ENCODE measurements around the gene ANKS4B. TPM values are rescaled to one million over a fixed set of nuclear protein-coding genes. Genes with fewer than 3 reads are reported as not detected.

Gene ANKS4B
- total and polyA plus RNA-seq, 2 experiments from 2014 or later, result not detected

DNA sequence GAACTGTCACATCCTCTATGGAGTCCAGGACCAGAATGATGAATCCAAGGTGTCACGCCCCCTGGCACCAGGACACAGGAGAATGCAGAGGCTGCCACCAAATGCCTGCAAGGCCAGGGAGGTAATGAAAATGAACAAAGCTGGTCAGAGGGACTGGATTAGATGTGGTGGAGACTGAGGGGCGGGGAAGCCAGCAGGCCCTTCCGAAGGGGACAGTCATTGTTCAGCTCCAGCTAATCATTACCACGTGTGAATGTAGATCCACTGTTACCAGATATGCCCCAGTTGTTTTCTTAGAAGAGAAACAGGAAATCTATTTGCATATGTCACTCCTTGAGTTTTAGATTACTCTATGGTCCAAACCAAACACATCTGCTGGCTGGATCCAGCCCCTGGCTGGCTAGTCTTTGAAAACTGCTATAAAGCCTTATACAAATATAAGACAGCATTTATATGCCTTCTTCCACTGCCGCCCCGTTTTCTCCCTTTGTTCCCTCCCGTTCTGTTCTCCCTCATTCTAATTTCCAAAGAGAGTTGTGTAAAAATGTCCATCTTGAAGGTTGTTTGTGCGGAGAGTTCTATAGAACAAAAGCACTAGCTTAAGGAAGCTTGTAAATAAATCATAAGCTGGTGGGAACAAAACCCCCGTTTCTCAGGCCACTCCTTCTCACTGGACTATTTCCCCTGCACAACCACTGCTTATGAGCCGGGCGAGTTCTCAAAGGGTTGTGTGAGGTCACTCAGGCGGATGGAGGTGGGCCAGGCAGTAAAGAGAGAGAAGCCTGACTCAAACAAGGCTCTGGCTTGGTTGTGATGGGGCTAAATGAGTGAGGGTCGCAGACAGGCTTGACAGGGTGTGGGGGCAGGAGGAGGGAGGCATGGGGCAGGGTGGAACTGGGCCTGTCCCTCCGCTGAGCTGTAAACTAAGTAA, 30.4 kb downstream of the ANKS4B start:
- Histone ChIP-seq H3K27me3 (replicated peaks; ENCODE audit: insufficient read depth) (no peaks in the 10 kb centered on the region), H2AFZ (0 out of 2 replicates have a peak overlapping the region, but pooled peaks have one; percentile 34), H3K9me3 (ENCODE audit: low read depth) (no peaks in the 10 kb centered on the region), H3K79me2 (ENCODE audit: insufficient read depth) (no peaks in the 10 kb centered on the region), H3K27ac (peak overlapping the region; percentile 17; the same call in 1 of the 2 replicates), H3K4me1 (ENCODE audit: insufficient read depth) (peaks cover 23% of the 10 kb centered on the region), H3K9ac (no peak overlapping the region), H3K4me2 (ENCODE audit: unreplicated experiment) (no peak overlapping the region), H4K20me1 (ENCODE audit: insufficient read depth) (no peaks in the 10 kb centered on the region), H3K36me3 (ENCODE audit: low read depth) (no peaks in the 10 kb centered on the region), H3F3A (ENCODE audit: insufficient read depth) (peaks cover 15% of the 10 kb centered on the region), H3K4me3 (no peak overlapping the region), H3K9me2 (ENCODE audit: insufficient read depth) (no peaks in the 10 kb centered on the region)
- WGBS, 2 experiments (ENCODE audit: low coverage in 1 of 2, low lambda C conversion rate in 2 of 2, missing lambda C conversion rate in 2 of 2), result 17 to 18% methylated on average over 14 of the region's 14 CpGs
- in situ Hi-C loops (cut with MboI), result no loop called here
- DNase-seq, result peak; percentile 61
- no peak for TF ChIP-seq EZH2 (IDR thresholded peaks at IDR 0.05; ENCODE audit: insufficient read depth, poor library complexity, severe bottlenecking)
- TF ChIP-seq EZH2phosphoT487 (IDR thresholded peaks at IDR 0.05; ENCODE audit: insufficient read depth, low read depth), result no peak

DNA sequence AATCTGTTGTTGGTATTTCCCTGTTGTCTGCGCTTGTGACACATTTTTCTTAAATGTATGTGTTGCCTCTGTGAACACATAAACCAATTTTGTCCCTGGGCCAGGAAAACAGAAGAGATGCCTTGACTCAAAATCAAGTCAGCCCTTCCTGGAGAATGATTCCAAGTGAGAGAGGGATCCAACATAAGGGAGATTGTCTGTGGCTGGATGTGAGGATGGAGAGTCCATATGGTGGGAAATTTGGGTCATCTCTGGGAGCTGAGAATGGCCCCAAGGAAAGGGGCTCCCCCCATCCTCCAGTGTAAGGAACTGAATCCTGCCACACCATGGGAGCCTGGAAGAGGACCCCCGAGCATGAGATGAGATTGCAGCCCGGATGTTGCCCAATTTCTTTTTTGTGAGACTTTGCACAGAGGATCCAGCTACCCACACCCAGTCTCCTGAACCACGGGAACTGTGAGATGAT, 31.1 kb downstream of the ANKS4B start:
- peak overlapping the region; percentile 17; the same call in 1 of the 2 replicates for H3K27ac ChIP-seq

DNA sequence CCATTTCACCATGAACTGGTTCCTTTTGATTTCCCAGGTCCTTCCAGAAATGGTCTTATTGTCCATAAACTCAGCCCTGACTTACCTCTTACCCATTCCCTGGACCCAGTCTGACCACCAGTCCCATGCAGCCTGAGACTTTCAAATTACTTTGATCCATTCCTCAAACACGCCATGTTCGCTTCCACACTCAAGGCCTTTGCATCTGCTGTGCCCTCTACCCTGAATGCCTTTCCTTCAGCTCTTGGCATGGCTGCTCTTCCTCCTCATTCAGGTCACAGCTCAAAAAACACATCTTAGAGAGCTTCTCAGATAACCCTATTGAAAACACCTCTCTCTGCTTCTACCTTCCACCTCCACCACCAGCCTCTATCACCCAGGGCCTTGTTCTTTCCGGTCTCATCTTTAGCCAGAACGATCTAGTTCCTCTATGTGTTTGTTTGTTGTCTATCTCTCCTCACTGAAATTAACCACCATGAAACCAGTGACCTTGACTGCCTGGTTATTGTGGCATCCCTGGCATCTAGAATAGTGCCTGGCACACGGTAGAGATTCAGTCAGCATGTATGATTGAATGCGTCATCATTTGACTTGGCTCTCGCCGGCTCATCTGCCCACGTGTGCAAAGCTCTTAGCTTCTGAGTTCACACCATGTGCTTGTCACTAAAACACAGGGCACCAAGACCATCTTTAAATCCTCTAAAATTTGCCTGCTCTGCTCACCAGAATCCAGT, 31.8 kb downstream of the ANKS4B start:
- Histone ChIP-seq H3K9ac (no peak overlapping the region), H3K9me3 (ENCODE audit: low read depth) (no peaks in the 10 kb centered on the region), H3K27me3 (replicated peaks; ENCODE audit: insufficient read depth) (no peaks in the 10 kb centered on the region), H3K79me2 (ENCODE audit: insufficient read depth) (no peaks in the 10 kb centered on the region), H3F3A (ENCODE audit: insufficient read depth) (peaks cover 15% of the 10 kb centered on the region), H4K20me1 (ENCODE audit: insufficient read depth) (no peaks in the 10 kb centered on the region), H3K4me1 (ENCODE audit: insufficient read depth) (peaks cover 23% of the 10 kb centered on the region), H2AFZ (no peak overlapping the region), H3K4me3 (no peak overlapping the region), H3K9me2 (ENCODE audit: insufficient read depth) (no peaks in the 10 kb centered on the region), H3K27ac (no peak overlapping the region), H3K4me2 (ENCODE audit: unreplicated experiment) (no peak overlapping the region), H3K36me3 (ENCODE audit: low read depth) (no peaks in the 10 kb centered on the region)
- 41 to 44% methylated on average over 9 of the region's 9 CpGs for WGBS, 2 experiments (ENCODE audit: low coverage in 1 of 2, low lambda C conversion rate in 2 of 2, missing lambda C conversion rate in 2 of 2)
- no peak for TF ChIP-seq EZH2phosphoT487 (IDR thresholded peaks at IDR 0.05; ENCODE audit: insufficient read depth, low read depth)
- no peak for TF ChIP-seq EZH2 (IDR thresholded peaks at IDR 0.05; ENCODE audit: insufficient read depth, poor library complexity, severe bottlenecking)
- DNase-seq, result peak; percentile 86
- in situ Hi-C loops (cut with MboI), result no loop called here

More for the DNA sequence above, 31.1 kb downstream of the ANKS4B start:
- in situ Hi-C loops (cut with MboI), result no loop called here
- no peaks in the 10 kb centered on the region for H4K20me1 ChIP-seq (ENCODE audit: insufficient read depth)
- no peaks in the 10 kb centered on the region for H3K9me2 ChIP-seq (ENCODE audit: insufficient read depth)
- no peak overlapping the region for H3K4me2 ChIP-seq (ENCODE audit: unreplicated experiment)
- peaks cover 23% of the 10 kb centered on the region for H3K4me1 ChIP-seq (ENCODE audit: insufficient read depth)
- H3F3A ChIP-seq (ENCODE audit: insufficient read depth), result peaks cover 15% of the 10 kb centered on the region
- WGBS, 2 experiments (ENCODE audit: low coverage in 1 of 2, low lambda C conversion rate in 2 of 2, missing lambda C conversion rate in 2 of 2), result 21 to 22% methylated on average over 4 of the region's 4 CpGs
- H3K9ac ChIP-seq, result no peak overlapping the region
- no peaks in the 10 kb centered on the region for H3K36me3 ChIP-seq (ENCODE audit: low read depth)
- H3K79me2 ChIP-seq (ENCODE audit: insufficient read depth), result no peaks in the 10 kb centered on the region
- peak; percentile 62 for DNase-seq
- H3K9me3 ChIP-seq (ENCODE audit: low read depth), result no peaks in the 10 kb centered on the region
- TF ChIP-seq EZH2 (IDR thresholded peaks at IDR 0.05; ENCODE audit: insufficient read depth, poor library complexity, severe bottlenecking) (no peak), EZH2phosphoT487 (IDR thresholded peaks at IDR 0.05; ENCODE audit: insufficient read depth, low read depth) (no peak)
- H3K27me3 ChIP-seq (replicated peaks; ENCODE audit: insufficient read depth), result no peaks in the 10 kb centered on the region
- H3K4me3 ChIP-seq, result no peak overlapping the region
- H2AFZ ChIP-seq, result 0 out of 2 replicates have a peak overlapping the region, but pooled peaks have one; percentile 34

DNA sequence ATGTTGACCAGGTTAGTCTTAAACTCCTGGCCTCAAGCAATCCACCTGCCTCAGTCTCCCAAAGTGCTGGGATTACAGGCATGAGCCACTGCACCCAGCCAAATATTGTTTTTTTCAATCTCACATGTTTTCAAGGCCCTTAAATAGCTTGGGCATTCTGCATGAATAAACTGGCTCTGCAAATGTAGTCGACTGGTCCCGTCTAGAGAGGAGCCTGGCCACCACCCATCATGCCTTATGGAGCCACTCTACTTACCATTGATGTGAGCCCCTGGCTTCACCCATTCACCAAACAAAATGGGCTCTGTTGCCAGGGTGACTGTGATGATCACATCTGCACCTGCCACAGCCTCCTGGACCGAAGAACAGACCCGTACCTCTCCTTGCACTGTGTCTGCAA, 33.8 kb downstream of the ANKS4B start:
- H3K4me1 ChIP-seq (ENCODE audit: insufficient read depth), result peaks cover 23% of the 10 kb centered on the region
- no peaks in the 10 kb centered on the region for H3K79me2 ChIP-seq (ENCODE audit: insufficient read depth)
- H3K4me2 ChIP-seq (ENCODE audit: unreplicated experiment), result no peak overlapping the region
- H3K27me3 ChIP-seq (replicated peaks; ENCODE audit: insufficient read depth), result peaks cover 9% of the 10 kb centered on the region
- no peak overlapping the region for H2AFZ ChIP-seq
- H4K20me1 ChIP-seq (ENCODE audit: insufficient read depth), result no peaks in the 10 kb centered on the region
- H3K27ac ChIP-seq, result no peak overlapping the region
- H3K36me3 ChIP-seq (ENCODE audit: low read depth), result no peaks in the 10 kb centered on the region
- H3K9me3 ChIP-seq (ENCODE audit: low read depth), result no peaks in the 10 kb centered on the region
- H3K9ac ChIP-seq, result no peak overlapping the region
- in situ Hi-C loops (cut with MboI), result no loop called here
- no peak for DNase-seq
- H3F3A ChIP-seq (ENCODE audit: insufficient read depth), result peaks cover 15% of the 10 kb centered on the region
- H3K9me2 ChIP-seq (ENCODE audit: insufficient read depth), result no peaks in the 10 kb centered on the region
- TF ChIP-seq EZH2 (IDR thresholded peaks at IDR 0.05; ENCODE audit: insufficient read depth, poor library complexity, severe bottlenecking) (no peak), EZH2phosphoT487 (IDR thresholded peaks at IDR 0.05; ENCODE audit: insufficient read depth, low read depth) (no peak)
- no peak overlapping the region for H3K4me3 ChIP-seq
- WGBS, 2 experiments (ENCODE audit: low coverage in 1 of 2, low lambda C conversion rate in 2 of 2, missing lambda C conversion rate in 2 of 2), result 88 to 91% methylated on average over 4 of the region's 4 CpGs
